ENCODE measurements around the gene RNU1-4.
"Not testable (repeated sequence)": the region's sequence is repeated elsewhere in the genome, so short reads cannot be mapped to it uniquely, and the experiment has no call there.

The RNU1-4 gene

GRCh38 chr1:16757574-16757973 lies 17.3 kb downstream of the RNU1-4 start:
- in situ Hi-C loops (cut with HindIII; ENCODE audit: low sequenced_read_pairs); DNase-seq (ENCODE audit: low read depth, low spot score); H3K4me3 ChIP-seq (ENCODE audit: low read depth, low read length): not testable (repeated sequence)

GRCh38 chr1:16758060-16758459 lies 17.7 kb downstream of the RNU1-4 start:
- DNase-seq (ENCODE audit: low read depth, low spot score); H3K4me3 ChIP-seq (ENCODE audit: low read depth, low read length); in situ Hi-C loops (cut with HindIII; ENCODE audit: low sequenced_read_pairs): not testable (repeated sequence)

GRCh38 chr1:16759041-16759493 lies 18.8 kb downstream of the RNU1-4 start:
- not testable (repeated sequence) for DNase-seq (ENCODE audit: low read depth, low spot score)

GRCh38 chr1:16759650-16760455 lies 19.5 kb downstream of the RNU1-4 start:
- in situ Hi-C loops (cut with HindIII; ENCODE audit: low sequenced_read_pairs); DNase-seq (ENCODE audit: low read depth, low spot score); H3K4me3 ChIP-seq (ENCODE audit: low read depth, low read length): not testable (repeated sequence)

More at GRCh38 chr1:16759041-16759493, 18.8 kb downstream of the RNU1-4 start:
- in situ Hi-C loops (cut with HindIII; ENCODE audit: low sequenced_read_pairs); H3K4me3 ChIP-seq (ENCODE audit: low read depth, low read length): not testable (repeated sequence)

DNA sequence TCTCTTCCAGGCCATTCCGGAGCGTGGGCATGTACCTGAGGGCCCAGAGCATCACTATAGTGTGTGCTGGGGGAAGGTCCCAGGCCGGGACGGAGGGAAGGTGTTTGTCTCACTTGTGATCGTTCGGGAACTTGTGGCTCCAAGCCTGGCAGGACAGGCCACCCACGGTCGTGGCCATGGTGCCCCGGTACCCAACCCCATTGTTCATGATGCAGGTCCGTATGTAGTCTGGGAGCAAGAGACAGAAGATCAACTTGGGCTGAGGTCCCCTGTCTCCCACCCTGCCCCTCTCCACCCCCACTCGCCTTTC lies 20.1 kb downstream of the RNU1-4 start:
- DNase-seq (ENCODE audit: low read depth, low spot score); in situ Hi-C loops (cut with HindIII; ENCODE audit: low sequenced_read_pairs); H3K4me3 ChIP-seq (ENCODE audit: low read depth, low read length): not testable (repeated sequence)

GRCh38 chr1:16760801-16761200 lies 20.5 kb downstream of the RNU1-4 start:
- H3K4me3 ChIP-seq (ENCODE audit: low read depth, low read length); DNase-seq (ENCODE audit: low read depth, low spot score); in situ Hi-C loops (cut with HindIII; ENCODE audit: low sequenced_read_pairs): not testable (repeated sequence)

DNA sequence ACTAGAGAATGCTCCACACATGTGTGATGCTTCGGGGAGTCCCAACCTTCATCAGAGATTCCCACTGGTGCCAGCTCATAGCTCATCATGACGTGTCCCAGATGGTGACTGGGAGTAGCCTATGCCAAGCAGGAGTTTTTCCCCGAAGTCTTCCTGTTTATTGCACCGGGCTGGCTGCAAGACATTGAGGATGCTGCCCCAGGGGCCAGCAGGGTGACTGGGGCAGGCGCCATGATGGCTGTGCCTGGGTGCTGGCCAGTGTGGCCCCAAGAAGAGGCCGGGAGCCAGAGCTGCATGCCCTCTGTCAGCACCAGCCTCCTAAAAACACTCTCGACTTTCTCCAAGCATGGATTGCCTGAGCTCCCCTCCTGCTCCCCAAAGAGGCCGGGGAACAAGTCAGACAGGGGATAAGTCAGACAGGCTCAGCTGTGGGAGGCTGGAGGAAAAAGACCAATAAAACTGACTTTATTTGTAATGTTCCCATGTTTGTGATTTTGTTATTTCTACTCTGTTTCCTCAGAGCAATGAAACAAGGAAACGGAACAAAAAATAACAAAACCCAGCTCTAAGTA lies 24.0 kb downstream of the RNU1-4 start:
- in situ Hi-C loops (cut with HindIII; ENCODE audit: low sequenced_read_pairs); DNase-seq (ENCODE audit: low read depth, low spot score); H3K4me3 ChIP-seq (ENCODE audit: low read depth, low read length): not testable (repeated sequence)

- H3K4me3 ChIP-seq (ENCODE audit: low read depth, low read length); in situ Hi-C loops (cut with HindIII; ENCODE audit: low sequenced_read_pairs): not testable (repeated sequence)
Observed at GRCh38 chr1:16764820-16765655, 24.7 kb downstream of the RNU1-4 start.

DNA sequence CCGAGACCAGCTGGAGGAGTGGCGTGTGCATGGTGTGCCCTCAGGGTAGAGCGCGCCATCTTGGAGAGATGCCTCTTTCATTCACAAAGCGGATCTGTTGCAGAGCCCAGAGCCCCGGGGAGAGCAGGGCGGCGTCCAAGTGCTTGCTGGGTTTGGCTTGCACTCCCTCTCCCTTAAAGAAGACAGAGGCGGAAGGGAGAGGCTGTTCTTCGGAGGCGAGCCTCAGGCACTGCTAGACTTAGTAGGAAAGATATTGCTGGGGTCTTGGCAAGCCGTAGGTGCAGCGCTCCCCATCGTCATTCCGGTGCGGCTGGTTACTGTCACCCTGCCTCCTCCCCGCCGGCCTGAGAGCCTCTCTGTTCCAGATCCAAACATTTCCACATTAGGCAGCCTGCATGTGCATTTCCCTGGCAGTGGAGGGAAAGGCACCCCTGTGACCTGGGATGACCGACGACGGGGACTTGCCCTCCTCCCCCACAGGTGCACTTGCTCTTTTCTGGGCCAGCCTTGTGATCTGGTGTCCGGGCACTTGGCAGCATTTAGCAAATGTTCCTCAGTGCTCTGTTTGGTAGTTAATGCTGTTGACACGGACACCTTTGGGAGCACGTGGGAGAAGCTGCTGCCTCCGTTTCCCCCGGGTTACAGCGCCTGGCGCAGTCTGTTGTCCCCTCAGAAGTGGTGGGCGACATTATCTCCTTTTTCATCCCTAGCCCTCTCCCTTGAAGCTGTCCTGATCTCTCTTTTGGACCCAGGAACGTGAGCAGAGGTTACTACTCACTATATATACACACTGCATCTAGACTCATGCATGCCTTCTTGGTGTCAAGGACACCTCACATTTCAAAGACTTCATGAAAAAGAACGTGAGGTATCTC lies 25.7 kb downstream of the RNU1-4 start:
- H3K4me3 ChIP-seq (ENCODE audit: low read depth, low read length); DNase-seq (ENCODE audit: low read depth, low spot score); in situ Hi-C loops (cut with HindIII; ENCODE audit: low sequenced_read_pairs): not testable (repeated sequence)

More at GRCh38 chr1:16764820-16765655, 24.7 kb downstream of the RNU1-4 start:
- DNase-seq (ENCODE audit: low read depth, low spot score) = not testable (repeated sequence)

- DNase-seq (ENCODE audit: low read depth, low spot score); in situ Hi-C loops (cut with HindIII; ENCODE audit: low sequenced_read_pairs); H3K4me3 ChIP-seq (ENCODE audit: low read depth, low read length): not testable (repeated sequence)
Observed at GRCh38 chr1:16766689-16767256, 26.5 kb downstream of the RNU1-4 start.

DNA sequence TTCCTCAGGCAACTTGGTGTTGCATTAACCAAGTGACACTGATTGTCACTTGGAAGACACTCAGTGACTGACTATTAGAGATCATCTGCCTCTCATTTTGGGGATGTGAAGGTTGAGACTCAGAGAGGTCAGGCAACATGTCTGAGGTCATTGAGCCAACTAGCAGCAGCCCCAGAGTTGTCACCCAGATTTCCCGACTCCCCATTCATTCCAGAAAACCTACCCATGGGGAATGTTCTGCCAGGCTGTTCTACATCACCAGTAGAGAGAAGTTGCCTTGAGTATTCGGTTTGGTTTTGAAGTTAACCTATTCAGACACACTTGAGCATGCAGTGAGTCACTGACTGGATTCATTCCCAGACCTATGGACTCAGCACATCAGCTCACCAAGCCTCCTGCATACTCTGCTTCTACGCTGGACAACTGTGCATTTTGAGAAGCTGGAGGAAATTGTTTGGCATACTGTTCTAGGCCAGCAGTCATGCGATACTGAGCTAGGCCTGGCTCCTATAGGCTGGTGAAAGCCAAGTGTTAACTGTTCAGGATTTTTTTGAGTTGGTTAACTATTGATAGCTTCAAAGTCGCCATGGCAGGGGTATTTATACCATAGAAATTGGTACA lies 29.9 kb downstream of the RNU1-4 start:
- DNase-seq (ENCODE audit: low read depth, low spot score) = peak; percentile 94
- in situ Hi-C loops (cut with HindIII; ENCODE audit: low sequenced_read_pairs) = not testable (repeated sequence)

DNA sequence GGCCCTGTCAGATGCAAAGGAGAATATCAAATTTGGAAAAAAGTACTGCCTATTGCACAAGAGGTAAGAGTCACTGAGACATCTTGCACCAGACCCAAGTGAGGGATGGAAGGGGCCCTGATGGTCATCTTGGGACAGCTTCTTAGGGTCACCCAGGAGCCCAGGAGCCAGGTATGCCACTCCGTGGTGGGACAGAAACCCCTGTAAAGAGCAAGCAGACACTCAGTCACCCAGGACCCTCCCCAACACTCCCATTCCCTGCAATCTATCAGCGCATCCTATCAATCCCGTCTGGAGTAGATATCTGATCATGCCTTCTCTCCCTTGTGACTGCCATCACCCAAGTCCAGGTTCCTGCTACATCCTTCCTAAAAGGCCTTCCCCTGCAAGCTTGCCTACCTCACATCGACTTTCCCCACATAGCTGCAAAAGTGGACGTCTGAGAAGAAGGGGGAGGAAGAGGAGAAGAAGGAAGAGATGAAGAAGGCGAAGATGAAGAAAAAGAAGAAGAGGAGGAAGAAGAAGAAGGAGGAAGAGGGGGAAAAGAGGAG lies 30.7 kb downstream of the RNU1-4 start:
- H3K4me3 ChIP-seq (ENCODE audit: low read depth, low read length); DNase-seq (ENCODE audit: low read depth, low spot score); in situ Hi-C loops (cut with HindIII; ENCODE audit: low sequenced_read_pairs): not testable (repeated sequence)

More for the DNA sequence above, 29.9 kb downstream of the RNU1-4 start:
- H3K4me3 ChIP-seq (ENCODE audit: low read depth, low read length) = not testable (repeated sequence)

DNA sequence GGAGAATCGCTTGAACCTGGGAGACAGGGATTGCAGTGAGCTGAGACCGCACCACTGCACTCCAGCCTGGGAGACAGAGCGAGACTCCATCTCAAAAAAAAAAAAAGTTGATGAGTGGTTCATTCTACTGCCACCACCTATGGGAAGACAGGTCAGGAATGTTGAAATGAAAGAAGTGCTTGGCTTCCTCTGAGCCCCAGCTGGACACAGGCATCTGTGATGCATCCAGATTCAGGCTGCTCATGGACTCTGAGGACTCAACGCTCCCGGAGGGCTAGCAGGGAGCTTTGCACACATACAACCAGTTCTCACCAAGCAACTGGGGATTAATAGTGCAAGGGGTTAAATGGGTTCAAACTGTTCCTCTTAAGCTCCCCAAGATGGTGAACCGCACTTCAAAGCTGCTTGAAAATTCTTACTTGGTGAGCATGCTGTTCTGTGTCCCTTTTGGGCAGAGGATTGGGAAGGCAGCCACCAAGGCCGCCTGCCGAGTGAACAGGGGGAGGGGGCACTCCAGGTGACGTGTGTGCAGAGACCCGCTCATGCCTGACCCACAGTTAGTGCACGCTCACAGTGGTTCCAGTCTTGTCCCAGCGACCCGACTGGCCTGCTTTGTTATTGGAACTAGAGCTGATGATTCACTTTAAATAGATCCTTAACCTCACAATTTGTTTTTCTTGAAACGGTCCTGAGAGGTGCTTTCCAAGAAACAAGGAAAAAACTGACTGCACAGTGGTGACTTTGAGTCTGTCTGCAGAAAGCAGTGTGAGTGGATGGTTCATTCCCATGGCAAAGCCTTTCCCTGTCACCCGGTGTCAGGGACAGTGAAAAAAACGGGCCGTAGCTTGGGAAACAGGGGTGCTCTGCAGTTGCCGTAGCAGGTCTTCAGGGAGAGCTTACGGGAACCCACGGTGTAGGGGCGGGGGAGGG lies 32.2 kb downstream of the RNU1-4 start:
- DNase-seq (ENCODE audit: low read depth, low spot score) = peak; percentile 85
- in situ Hi-C loops (cut with HindIII; ENCODE audit: low sequenced_read_pairs); H3K4me3 ChIP-seq (ENCODE audit: low read depth, low read length): not testable (repeated sequence)

DNA sequence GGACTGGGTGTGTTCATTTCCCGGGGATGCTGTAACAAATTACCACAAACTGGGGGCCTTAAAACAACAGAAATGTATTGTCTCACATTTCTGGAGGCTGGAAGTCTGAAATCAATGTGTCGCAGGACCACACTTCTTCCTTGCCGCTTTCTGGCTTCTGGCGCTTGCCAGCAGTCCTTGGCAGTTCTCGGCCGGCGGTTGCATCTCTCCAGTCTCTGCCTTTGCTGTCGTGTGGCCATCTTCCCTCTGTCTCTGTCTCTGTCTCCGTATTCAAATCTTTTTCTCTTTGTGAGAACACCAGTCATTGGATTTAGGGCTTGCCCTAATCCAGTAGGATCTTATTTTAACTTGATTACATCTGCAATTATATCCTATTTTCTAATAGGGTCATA lies 32.9 kb downstream of the RNU1-4 start:
- DNase-seq (ENCODE audit: low read depth, low spot score); H3K4me3 ChIP-seq (ENCODE audit: low read depth, low read length); in situ Hi-C loops (cut with HindIII; ENCODE audit: low sequenced_read_pairs): not testable (repeated sequence)

DNA sequence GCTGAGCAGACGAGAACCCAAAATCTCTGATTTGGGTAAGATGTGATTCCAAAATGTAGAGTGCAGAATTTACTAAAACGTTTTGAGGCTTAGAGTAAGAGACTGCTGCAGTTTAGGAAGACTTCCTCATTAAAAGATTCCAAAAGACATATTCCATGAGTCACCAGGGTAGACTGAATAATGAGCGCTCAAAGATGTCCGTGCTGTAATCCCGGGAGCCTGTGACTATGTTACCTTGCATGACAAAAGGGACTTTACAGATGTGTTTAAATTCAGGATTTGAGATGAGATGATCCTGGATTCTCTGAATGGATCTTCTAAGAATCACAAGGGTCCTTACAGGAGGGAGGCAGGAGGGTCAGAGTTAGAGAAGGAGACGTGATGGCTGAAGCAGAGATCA lies 33.4 kb downstream of the RNU1-4 start:
- H3K4me3 ChIP-seq (ENCODE audit: low read depth, low read length); in situ Hi-C loops (cut with HindIII; ENCODE audit: low sequenced_read_pairs); DNase-seq (ENCODE audit: low read depth, low spot score): not testable (repeated sequence)

All from astrocyte of the spinal cord (primary cell).